Measurements from ENCODE around the gene MCF2L.

The MCF2L gene

DNA sequence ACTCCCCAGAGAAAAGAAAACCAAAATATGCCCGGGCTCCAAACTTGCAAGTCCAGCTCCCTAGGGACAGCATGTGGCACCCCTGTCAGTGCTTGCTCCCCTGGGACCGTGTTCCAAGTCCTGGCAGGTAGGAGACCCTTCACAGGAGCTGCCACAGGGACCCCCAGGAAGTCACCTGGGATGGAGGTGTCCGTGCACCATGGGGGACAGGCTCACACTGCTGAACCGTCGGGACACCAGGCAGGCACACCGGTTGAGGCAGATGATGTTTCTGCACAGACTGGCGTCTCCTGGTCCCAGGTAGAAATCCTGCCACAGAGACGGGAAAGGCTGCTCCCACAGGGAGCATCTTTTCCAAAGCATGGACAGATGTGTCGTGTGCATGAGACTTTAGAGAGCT is 177.7 kb downstream of the MCF2L start:
- DNase-seq (ENCODE audit: low read depth in 2 of 2) = no peak

DNA sequence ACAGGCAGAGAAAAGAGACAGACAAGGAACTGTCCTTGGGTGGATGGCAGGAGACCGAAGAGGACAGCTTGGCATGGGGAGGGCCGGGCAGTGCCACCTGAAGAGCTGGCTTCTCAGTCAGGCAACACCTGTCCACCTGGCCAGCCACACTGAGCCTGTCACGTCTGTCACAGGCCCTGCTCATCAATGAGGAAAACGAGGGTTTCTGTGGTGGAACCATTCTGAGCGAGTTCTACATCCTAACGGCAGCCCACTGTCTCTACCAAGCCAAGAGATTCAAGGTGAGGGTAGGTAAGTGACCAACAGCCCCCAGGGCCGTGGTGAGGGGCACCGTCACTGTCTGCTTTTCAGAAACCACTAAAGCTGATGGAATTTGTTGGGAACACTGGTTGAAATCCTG is 178.2 kb downstream of the MCF2L start:
- no peak for DNase-seq (ENCODE audit: low read depth in 2 of 2)

DNA sequence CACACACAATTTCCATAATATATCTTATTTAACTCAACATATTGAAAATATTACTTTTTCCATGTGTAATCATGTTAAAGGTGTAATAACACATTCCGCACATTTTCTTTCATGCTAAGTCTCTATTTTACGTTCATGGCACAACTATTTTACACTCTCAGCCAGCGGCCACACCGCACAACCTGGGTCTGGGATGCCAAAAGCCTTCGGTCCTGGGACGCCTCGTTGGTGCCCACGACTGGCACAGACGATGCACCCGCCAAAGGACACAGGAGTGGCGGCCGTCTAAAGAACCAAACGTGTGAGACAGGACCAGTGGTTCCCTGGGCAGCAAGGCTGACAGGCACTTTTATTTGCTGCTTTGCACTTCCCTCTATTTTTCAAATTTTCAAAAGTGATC is 179.4 kb downstream of the MCF2L start:
- DNase-seq (ENCODE audit: low read depth in 2 of 2) = no peak

DNA sequence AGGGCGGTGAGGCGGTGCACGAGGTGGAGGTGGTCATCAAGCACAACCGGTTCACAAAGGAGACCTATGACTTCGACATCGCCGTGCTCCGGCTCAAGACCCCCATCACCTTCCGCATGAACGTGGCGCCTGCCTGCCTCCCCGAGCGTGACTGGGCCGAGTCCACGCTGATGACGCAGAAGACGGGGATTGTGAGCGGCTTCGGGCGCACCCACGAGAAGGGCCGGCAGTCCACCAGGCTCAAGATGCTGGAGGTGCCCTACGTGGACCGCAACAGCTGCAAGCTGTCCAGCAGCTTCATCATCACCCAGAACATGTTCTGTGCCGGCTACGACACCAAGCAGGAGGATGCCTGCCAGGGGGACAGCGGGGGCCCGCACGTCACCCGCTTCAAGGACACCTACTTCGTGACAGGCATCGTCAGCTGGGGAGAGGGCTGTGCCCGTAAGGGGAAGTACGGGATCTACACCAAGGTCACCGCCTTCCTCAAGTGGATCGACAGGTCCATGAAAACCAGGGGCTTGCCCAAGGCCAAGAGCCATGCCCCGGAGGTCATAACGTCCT is 180.0 kb downstream of the MCF2L start:
- no peak for DNase-seq (ENCODE audit: low read depth in 2 of 2)

All from stimulated activated CD8-positive, alpha-beta memory T cell treated with anti-CD3 and anti-CD28 coated beads, Interleukin-7, amount 100 ng/mL, for 1 hour (primary cell).